ENCODE data around the gene TMEM212.
A peak's percentile ranks its signal among the peaks of the same experiment; 100 is the strongest.

The TMEM212 gene

GRCh38 chr3:171834461-171834801 lies 8.7 kb upstream of the TMEM212 start:
- no peak for DNase-seq (ENCODE audit: low spot score)

GRCh38 chr3:171835116-171835515 lies 8.0 kb upstream of the TMEM212 start:
- DNase-seq (ENCODE audit: low spot score) = no peak

GRCh38 chr3:171835613-171836012 lies 7.5 kb upstream of the TMEM212 start:
- no peak for DNase-seq (ENCODE audit: low spot score)

- no peak for DNase-seq (ENCODE audit: low spot score)
Observed at GRCh38 chr3:171836855-171837254, 6.3 kb upstream of the TMEM212 start.

GRCh38 chr3:171837698-171838097 lies 5.5 kb upstream of the TMEM212 start:
- DNase-seq (ENCODE audit: low spot score) = no peak

GRCh38 chr3:171838218-171838720 lies 4.9 kb upstream of the TMEM212 start:
- no peak for DNase-seq (ENCODE audit: low spot score)

- DNase-seq (ENCODE audit: low spot score) = no peak
Observed at GRCh38 chr3:171839270-171839669, 3.9 kb upstream of the TMEM212 start.

GRCh38 chr3:171840445-171840810 lies 2.7 kb upstream of the TMEM212 start:
- DNase-seq (ENCODE audit: low spot score) = no peak

- DNase-seq (ENCODE audit: low spot score) = no peak
Observed at GRCh38 chr3:171840811-171841619, 2.1 kb upstream of the TMEM212 start.

- no peak for DNase-seq (ENCODE audit: low spot score)
Observed at GRCh38 chr3:171841620-171842000, 1.5 kb upstream of the TMEM212 start.

- DNase-seq (ENCODE audit: low spot score) = no peak
Observed at GRCh38 chr3:171844873-171845272, 1.7 kb downstream of the TMEM212 start.

- no peak for DNase-seq (ENCODE audit: low spot score)
Observed at GRCh38 chr3:171845481-171846284, 2.5 kb downstream of the TMEM212 start.

- DNase-seq (ENCODE audit: low spot score) = no peak
Observed at GRCh38 chr3:171846597-171846996, 3.4 kb downstream of the TMEM212 start.

- no peak for DNase-seq (ENCODE audit: low spot score)
Observed at GRCh38 chr3:171847133-171847532, 4.0 kb downstream of the TMEM212 start.

GRCh38 chr3:171847595-171848259 lies 4.6 kb downstream of the TMEM212 start:
- DNase-seq (ENCODE audit: low spot score) = no peak

- no peak for DNase-seq (ENCODE audit: low spot score)
Observed at GRCh38 chr3:171849617-171850319, 6.6 kb downstream of the TMEM212 start.

GRCh38 chr3:171850320-171850959 lies 7.3 kb downstream of the TMEM212 start:
- DNase-seq (ENCODE audit: low spot score) = no peak

GRCh38 chr3:171850960-171851659 lies 8.0 kb downstream of the TMEM212 start:
- DNase-seq (ENCODE audit: low spot score) = no peak

GRCh38 chr3:171851660-171852058 lies 8.5 kb downstream of the TMEM212 start:
- peak; percentile 87 for DNase-seq (ENCODE audit: low spot score)

- no peak for DNase-seq (ENCODE audit: low spot score)
Observed at GRCh38 chr3:171854649-171855305, 11.6 kb downstream of the TMEM212 start.
